GM19397 (cell line): ENCODE data around the gene MIF4GD.
"Not testable (repeated sequence)": the region's sequence is repeated elsewhere in the genome, so short reads cannot be mapped to it uniquely, and the experiment has no call there.

ENCODE experiments used
- ATAC-seq: cut with Tn5 transposase; IDR thresholded peaks from one replicate; pipeline ENCODE4 v1.9.1; 2021; ENCODE audit warnings: mild to moderate bottlenecking, moderate library complexity; ENCODE audit not compliant: unreplicated experiment

Gene MIF4GD

GRCh38 chr17:75270966-75271232 lies at the start of gene MIF4GD:
TSS of gene MIF4GD (minus strand) at chr17:75271231. CDS start at chr17:75270195, 1,036 bp downstream.
- no peak for ATAC-seq

- ATAC-seq, result peak; percentile 56
These were observed 49.1 kb upstream of the MIF4GD start for GRCh38 chr17:75319904-75320691.

- ATAC-seq, result no peak
These were observed 47.7 kb upstream of the MIF4GD start for GRCh38 chr17:75318615-75319222.

DNA sequence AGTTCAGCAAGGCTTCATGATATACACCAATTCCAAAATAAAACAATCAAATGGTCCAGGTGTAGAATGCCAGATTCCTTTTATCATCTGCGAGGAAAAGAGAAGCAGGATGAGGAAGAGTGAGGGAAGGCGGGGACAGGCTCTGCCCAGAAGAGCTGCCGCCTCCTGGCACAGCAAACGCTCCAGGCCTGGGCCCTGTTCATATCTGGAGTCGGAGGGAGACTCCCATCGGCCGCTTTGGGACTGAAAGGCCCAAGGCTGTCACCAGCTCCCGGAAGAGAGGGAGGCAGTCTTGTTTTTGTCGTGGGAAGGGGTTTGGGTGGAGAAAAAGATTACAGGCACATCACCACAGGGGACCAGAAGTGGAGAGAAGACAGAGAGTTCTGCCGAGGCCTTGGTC lies 47.2 kb upstream of the MIF4GD start:
- ATAC-seq, result no peak

GRCh38 chr17:75317671-75318070 lies 46.6 kb upstream of the MIF4GD start:
- no peak for ATAC-seq

DNA sequence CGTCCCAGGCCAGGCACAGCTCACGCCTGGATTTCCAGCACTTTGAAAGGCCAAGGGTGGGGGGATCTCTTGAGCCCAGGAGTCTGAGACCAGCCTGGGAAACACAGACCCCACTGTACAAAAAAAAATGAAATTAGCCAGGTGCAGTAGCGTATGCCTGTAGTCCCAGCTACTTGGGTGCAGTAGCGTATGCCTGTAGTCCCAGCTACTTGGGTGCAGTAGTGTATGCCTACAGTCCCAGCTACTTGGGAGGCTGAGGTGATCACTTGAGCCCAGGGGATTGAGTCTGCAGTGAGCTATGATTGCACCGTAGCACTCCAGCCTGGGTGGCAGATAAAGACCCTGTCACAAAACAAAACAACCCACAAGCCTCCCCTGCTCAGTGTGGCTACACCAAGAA lies 45.2 kb upstream of the MIF4GD start:
- ATAC-seq, result no peak

GRCh38 chr17:75315541-75316243 lies 44.7 kb upstream of the MIF4GD start:
- ATAC-seq, result no peak

DNA sequence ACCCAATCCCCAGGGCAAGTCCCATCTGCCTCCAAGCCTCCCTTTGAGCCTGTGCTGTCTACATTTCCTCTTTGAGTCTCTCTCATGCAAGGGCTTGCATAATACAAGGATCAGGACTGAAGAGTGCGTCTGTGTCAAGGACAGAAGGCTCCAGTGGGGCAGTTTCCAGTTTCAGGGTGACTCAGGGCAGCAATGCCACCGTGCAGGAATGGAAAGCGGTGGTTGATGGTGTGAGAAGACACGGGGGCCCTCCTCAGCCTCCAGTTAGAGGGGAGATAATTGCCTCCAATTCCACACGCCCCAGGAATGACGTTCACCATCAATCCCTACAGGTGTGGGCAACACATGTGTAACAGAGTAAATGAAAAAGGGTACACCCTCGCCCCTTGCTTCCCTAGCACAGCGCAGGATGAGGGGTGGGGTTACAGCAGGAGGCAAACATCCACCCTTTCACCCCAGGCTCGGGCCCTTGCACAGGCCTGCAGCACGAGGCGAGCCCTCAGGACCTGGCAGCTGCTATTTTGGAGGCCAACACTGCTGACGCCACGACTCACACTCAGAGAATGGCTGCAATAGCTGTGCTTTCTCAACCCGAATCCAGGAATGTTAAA lies 43.0 kb upstream of the MIF4GD start:
- ATAC-seq, result no peak

DNA sequence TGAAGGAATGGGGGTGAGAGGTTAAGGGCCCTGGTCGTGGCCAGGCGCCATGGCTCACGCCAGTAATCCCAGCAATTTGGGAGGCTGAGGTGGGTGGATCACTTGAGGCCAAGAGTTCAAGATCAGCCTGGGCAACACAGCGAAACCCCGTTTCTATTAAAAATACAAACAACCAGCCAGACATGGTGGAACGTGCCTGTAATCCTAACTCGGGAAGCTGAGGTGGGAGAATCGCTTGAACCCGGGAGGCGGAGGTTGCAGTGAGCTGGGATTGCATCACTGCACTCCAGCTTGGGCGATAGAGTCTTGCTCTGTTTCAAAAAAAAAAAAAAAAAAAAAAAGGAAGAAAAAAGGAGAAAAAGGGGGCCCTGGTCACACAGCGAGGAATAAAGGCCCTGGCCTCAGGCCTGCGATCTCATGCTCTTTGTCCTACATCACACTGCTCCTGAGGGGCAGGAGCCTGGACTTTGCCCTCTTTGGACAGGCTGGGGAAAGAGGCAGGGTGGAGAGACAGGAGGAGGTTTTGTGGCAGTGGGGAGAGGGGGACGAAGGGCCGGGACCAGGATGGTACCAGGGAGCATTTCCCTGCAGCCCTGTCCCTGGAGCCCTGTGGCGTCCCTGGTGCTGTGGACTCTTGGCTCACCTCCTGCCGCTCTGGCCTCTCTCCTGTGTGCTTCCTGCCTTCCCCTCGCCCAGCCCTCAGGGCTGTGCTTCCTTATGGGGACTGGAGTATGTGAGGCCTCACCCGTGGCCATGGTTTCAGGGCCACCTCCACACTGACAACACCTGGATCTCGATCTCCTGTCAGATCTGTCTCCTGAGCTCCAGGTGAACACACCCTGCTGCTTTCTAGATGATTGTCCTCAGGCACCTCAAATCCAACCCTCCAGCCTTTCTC lies 38.0 kb upstream of the MIF4GD start:
- ATAC-seq, result no peak

DNA sequence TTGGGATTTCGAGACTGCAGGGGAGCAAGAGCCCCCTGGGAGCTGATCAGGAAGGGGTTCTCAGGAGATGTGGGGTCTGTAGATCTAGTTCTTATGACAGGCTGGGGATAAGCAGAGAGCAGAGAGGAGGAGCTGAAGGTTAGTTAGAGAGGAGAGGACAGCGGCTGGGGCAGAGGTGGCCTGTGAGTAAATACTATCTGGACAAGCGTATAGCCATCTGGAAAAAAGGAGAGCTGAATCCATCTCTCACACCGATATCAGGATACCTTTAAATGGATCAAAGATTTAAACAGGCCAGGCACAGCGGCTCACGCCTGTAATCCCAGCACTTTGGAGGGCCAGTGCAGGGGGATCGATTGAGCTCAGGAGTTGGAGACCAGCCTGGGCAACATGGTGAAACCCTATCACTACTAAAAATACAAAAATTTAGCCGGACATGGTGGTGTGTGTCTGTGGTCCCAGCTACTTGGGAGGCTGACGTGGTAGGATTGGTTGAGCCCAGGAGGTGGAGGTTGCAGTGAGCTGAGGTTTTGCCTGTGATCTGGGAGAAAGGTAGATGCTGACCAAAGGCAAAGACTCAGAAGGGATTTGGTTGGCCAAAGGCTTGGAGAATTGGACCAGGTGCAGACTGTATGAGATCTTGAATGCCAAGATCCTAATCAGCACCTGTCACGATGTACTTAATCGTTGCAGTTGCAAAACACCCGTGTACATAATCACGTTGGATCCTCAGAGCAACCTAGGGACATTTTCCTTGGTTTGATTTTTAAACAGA lies 37.1 kb upstream of the MIF4GD start:
- no peak for ATAC-seq

DNA sequence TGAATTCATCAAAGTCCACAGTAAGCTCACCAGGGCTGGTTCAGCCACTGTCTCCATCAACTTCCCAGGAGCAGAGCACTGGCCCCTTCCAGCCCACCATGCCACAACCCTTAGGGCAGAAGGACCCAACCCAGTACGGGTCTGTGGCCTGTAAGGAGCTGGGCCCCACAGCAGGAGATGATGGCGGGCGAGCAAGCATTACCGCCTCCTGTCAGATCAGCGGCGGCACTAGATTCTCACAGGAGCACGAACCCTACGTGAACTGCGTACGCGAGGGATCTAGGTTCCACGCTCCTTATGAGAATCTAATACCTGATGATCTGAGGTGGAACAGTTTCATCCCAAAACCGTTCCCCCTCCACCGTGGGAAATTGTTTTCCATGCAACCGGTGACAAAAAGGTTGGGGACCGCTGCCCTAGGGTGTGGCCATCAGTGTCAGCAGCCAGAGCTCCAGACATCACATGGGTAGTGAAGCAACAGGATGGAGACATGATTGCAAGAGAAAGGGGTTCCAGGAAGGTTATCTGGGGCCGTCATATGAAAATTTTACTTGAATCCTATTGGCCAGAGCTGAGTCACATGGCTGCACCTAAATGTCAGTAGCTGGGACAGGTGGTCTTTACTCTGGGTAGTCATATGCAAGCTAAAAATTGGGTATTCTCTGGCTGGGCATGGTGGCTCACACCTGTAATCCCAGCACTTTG lies 30.6 kb upstream of the MIF4GD start:
- ATAC-seq, result no peak

DNA sequence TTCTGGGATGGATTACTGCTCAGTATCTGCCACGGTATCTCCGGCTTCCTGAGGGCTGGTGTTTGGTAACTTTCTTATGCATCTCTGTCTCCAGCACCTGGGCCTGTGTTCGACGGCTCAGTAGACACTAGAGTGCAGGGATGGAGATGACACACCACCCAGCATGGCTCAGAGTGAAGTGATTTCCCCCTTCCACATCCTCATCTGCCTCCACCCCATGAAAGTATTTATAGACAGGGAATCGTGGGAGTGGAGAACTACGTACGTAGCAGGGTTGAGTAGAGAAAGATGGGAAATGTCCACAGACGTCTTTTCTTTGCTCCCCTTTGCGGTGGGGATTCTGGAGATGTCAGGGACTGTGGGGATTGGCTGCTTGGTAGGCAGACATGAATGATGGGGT lies 30.0 kb upstream of the MIF4GD start:
- ATAC-seq, result no peak

DNA sequence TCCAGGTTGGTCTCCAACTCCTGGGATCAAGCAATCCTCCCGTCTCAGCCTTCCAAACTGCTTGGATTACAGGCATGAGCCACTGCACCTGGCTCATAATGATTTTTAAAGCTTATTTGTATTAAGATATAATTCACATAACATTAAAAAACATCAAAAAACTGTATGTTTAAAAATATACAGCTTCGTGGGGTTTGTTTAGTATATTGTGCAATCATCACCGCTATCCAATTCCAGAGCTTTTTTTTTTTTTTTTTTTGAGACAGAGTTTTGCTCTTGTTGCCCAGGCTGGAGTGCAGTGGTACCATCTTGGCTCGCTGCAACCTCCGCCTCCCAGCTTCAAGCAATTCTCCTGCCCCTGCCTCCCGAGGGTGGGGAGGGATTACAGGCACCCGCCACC lies 29.2 kb upstream of the MIF4GD start:
- ATAC-seq, result no peak

- ATAC-seq, result peak; percentile 47
These were observed 24.4 kb upstream of the MIF4GD start for GRCh38 chr17:75295201-75296158.

- ATAC-seq, result not testable (repeated sequence)
These were observed 21.9 kb upstream of the MIF4GD start for GRCh38 chr17:75292810-75293448.

- ATAC-seq, result no peak
These were observed 18.9 kb upstream of the MIF4GD start for GRCh38 chr17:75289832-75290337.

- peak; percentile 90 for ATAC-seq
These were observed 18.2 kb upstream of the MIF4GD start, which contains the start of gene SLC25A19 for GRCh38 chr17:75289115-75289831. TSS of gene SLC25A19 (minus strand) at chr17:75289433. CDS start at chr17:75286764, 2,669 bp downstream.
